GM12874 (cell line): Measurements from ENCODE around the gene WDR26.

Experiments used
- TF ChIP-seq, protein P1 (sequence below): IDR thresholded peaks from 2 replicates; pipeline ENCODE4 v1.5.1; 2011; ENCODE audit warnings: low read depth, mild to moderate bottlenecking, control low read depth, low read length, moderate library complexity; ENCODE audit not compliant: insufficient read depth

WDR26 gene

DNA sequence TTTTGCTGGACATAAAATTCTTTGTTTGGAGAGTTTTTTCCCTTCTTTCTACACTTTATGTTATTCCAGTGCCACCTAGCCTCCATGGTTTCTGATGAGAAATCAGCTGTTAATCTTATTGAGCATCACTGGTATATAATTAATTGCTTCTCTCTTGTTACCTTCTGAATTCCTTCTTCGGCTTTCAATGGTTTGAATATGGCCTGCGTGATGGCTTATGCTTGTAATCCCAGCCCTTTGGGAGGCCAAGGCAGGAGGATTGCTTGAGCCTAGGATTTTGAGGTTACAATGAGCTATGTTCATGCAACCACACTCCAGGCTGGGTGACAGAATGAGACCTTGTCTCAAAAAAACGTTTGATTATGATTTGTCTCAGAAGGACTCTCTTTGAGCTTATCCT, 90.9 kb downstream of the WDR26 start:
- TF ChIP-seq, protein P1, sequence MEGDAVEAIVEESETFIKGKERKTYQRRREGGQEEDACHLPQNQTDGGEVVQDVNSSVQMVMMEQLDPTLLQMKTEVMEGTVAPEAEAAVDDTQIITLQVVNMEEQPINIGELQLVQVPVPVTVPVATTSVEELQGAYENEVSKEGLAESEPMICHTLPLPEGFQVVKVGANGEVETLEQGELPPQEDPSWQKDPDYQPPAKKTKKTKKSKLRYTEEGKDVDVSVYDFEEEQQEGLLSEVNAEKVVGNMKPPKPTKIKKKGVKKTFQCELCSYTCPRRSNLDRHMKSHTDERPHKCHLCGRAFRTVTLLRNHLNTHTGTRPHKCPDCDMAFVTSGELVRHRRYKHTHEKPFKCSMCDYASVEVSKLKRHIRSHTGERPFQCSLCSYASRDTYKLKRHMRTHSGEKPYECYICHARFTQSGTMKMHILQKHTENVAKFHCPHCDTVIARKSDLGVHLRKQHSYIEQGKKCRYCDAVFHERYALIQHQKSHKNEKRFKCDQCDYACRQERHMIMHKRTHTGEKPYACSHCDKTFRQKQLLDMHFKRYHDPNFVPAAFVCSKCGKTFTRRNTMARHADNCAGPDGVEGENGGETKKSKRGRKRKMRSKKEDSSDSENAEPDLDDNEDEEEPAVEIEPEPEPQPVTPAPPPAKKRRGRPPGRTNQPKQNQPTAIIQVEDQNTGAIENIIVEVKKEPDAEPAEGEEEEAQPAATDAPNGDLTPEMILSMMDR = no peak

DNA sequence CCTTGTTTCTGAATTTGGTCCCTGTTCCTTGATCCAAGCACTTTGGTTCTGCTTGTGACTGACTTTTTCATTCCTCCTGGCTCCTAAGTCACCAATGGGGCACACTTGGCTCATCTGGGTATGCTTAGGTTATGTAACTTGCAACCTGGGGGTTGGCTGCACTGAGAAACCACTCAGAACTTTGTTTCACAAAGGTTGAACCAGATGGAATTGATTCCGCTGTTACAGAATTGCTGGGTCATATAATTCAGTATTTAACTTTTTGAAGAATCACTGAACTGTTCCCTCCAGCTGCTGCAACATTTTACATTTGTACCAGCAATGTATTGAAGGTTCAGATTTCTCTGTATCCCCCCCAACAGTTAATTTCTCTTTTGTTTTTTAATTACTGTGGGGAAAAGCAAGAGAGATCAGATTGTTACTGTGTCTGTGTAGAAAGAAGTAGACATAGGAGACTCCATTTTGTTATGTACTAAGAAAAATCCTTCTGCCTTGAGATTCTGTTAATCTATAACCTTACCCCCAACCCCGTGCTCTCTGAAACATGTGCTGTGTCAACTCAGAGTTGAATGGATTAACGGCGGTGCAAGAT, 95.1 kb downstream of the WDR26 start:
- TF ChIP-seq, protein P1 = no peak

DNA sequence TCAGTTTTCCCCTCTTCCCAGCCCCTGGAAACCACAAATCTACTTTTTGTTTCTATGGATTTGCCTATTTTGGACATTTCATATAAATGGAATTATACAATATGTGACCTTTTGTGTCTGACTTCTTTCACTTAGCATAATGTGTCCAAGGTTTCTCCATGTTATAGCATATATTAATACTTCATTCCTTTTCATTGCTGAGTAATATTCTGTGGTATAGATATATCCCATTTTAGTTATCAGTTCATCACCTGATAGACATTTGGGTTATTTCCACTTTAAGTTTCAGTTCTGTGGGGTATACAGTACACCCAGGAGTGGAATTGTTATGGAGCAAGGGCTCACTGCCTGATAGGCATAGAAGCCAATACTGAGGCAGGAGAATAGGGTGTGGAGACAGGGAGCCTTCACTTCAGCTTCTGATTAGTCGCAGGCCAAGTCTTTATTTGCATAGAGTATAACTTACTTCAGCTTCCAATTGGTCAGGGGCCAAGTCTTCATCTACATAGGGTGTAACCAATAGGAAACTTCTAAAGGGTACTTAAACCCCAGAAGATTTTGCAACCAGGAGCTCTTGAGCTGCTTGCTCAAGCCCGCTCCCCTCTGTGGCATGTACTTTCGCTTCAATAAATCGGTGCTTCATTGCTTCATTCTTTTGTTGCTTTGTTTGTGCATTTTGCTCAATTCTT, 96.3 kb downstream of the WDR26 start:
- TF ChIP-seq, protein P1 = no peak
